Activated CD4-positive, alpha-beta T cell treated with anti-CD3 and anti-CD28 coated beads, Interleukin-2, amount 50 U/mL, for 4 hours (primary cell): ENCODE measurements around the gene KIF4A.
"Not testable (repeated sequence)": the region's sequence is repeated elsewhere in the genome, so short reads cannot be mapped to it uniquely, and the experiment has no call there.

Experiments used
- DNase-seq, 2 experiments: peaks; one replicate each; pipeline ENCODE4 v3.0.0-alpha.2; 2020

Gene KIF4A

GRCh38 chrX:70293621-70294020, 3.7 kb downstream of the KIF4A start:
- DNase-seq = no peak

- DNase-seq = no peak
Observed at GRCh38 chrX:70301716-70302115, 11.8 kb downstream of the KIF4A start.

- DNase-seq = no peak
Observed at GRCh38 chrX:70313503-70313902, 23.6 kb downstream of the KIF4A start.

- no peak for DNase-seq
Observed at GRCh38 chrX:70322784-70323183, 32.9 kb downstream of the KIF4A start.

GRCh38 chrX:70323628-70324027, 33.7 kb downstream of the KIF4A start:
- DNase-seq = not testable (repeated sequence)

GRCh38 chrX:70324326-70324725, 34.4 kb downstream of the KIF4A start:
- no peak for DNase-seq

GRCh38 chrX:70331161-70331560, 41.3 kb downstream of the KIF4A start:
- no peak for DNase-seq

GRCh38 chrX:70332600-70332999, 42.7 kb downstream of the KIF4A start:
- no peak for DNase-seq

GRCh38 chrX:70336767-70337166, 46.9 kb downstream of the KIF4A start:
- no peak for DNase-seq

- no peak for DNase-seq
Observed at GRCh38 chrX:70338290-70338689, 48.4 kb downstream of the KIF4A start.

- no peak for DNase-seq
Observed at GRCh38 chrX:70343435-70343834, 53.5 kb downstream of the KIF4A start.

- no peak for DNase-seq
Observed at GRCh38 chrX:70346418-70347070, 56.6 kb downstream of the KIF4A start.

- not testable (repeated sequence) for DNase-seq
Observed at GRCh38 chrX:70348825-70349224, 58.9 kb downstream of the KIF4A start.

- not testable (repeated sequence) for DNase-seq
Observed at GRCh38 chrX:70349367-70350125, 59.6 kb downstream of the KIF4A start.

- no peak for DNase-seq
Observed at GRCh38 chrX:70352496-70352895, 62.6 kb downstream of the KIF4A start.

GRCh38 chrX:70353514-70353913, 63.6 kb downstream of the KIF4A start:
- DNase-seq = no peak

- no peak for DNase-seq
Observed at GRCh38 chrX:70354716-70355115, 64.8 kb downstream of the KIF4A start.

GRCh38 chrX:70359458-70359857, 69.6 kb downstream of the KIF4A start:
- no peak for DNase-seq

GRCh38 chrX:70360366-70360765, 70.5 kb downstream of the KIF4A start:
- DNase-seq = no peak

GRCh38 chrX:70368731-70369130, 78.8 kb downstream of the KIF4A start:
- not testable (repeated sequence) for DNase-seq

- DNase-seq = no peak
Observed at GRCh38 chrX:70386235-70386634, 96.3 kb downstream of the KIF4A start.

GRCh38 chrX:70398899-70399298, 109.0 kb downstream of the KIF4A start:
- DNase-seq = no peak

- not testable (repeated sequence) for DNase-seq
Observed at GRCh38 chrX:70400181-70400580, 110.3 kb downstream of the KIF4A start.

- DNase-seq = no peak
Observed at GRCh38 chrX:70402721-70403120, 112.8 kb downstream of the KIF4A start.

GRCh38 chrX:70405003-70405402, 115.1 kb downstream of the KIF4A start:
- no peak for DNase-seq
